Upper lobe of left lung (tissue), 4 donors: ENCODE data around the gene MAZ.
"Not testable (repeated sequence)": the region's sequence is repeated elsewhere in the genome, so short reads cannot be mapped to it uniquely, and the experiment has no call there.

Source experiments
- EP300 ChIP-seq, 4 donors: sonication (generic); formaldehyde crosslinking; IDR thresholded peaks; one replicate each; pipeline ENCODE4 v1.5.1; 2017; ENCODE audit warnings: antibody characterized with exemption in 4 of 4, control low read depth in 2 of 4
- POLR2A ChIP-seq, 4 donors: fragments of 450-650 bp; IDR thresholded peaks; one replicate each; pipeline ENCODE4 v1.5.1; 2016 to 2017; ENCODE audit warnings: antibody characterized with exemption in 4 of 4, mild to moderate bottlenecking in 2 of 4
- POLR2AphosphoS5 ChIP-seq, 2 donors: sonication (generic); formaldehyde crosslinking; IDR thresholded peaks; one replicate each; pipeline ENCODE4 v1.5.1; 2017; ENCODE audit warnings: antibody characterized with exemption in 2 of 2
- TF ChIP-seq, protein P1 (sequence below), 6 experiments: fragments of 450-650 bp in 4 of 6; fragments of 200-600 bp in 2 of 6; sonication (generic) in 2 of 6; IDR thresholded peaks; one replicate each; pipeline ENCODE4 v1.5.1; 2016 to 2019; ENCODE audit warnings: antibody characterized with exemption in 6 of 6

- not testable (repeated sequence) for TF ChIP-seq POLR2A, POLR2AphosphoS5, EP300 (IDR thresholded peaks at IDR 0.05)
- TF ChIP-seq, protein P1, sequence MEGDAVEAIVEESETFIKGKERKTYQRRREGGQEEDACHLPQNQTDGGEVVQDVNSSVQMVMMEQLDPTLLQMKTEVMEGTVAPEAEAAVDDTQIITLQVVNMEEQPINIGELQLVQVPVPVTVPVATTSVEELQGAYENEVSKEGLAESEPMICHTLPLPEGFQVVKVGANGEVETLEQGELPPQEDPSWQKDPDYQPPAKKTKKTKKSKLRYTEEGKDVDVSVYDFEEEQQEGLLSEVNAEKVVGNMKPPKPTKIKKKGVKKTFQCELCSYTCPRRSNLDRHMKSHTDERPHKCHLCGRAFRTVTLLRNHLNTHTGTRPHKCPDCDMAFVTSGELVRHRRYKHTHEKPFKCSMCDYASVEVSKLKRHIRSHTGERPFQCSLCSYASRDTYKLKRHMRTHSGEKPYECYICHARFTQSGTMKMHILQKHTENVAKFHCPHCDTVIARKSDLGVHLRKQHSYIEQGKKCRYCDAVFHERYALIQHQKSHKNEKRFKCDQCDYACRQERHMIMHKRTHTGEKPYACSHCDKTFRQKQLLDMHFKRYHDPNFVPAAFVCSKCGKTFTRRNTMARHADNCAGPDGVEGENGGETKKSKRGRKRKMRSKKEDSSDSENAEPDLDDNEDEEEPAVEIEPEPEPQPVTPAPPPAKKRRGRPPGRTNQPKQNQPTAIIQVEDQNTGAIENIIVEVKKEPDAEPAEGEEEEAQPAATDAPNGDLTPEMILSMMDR (IDR thresholded peaks at IDR 0.05), result not testable (repeated sequence)
These were observed 45.1 kb upstream of the MAZ start for GRCh38 chr16:29761280-29761651.
